GM18951 (cell line): ENCODE results near the gene FAAP24.
"Not testable (repeated sequence)": the region's sequence is repeated elsewhere in the genome, so short reads cannot be mapped to it uniquely, and the experiment has no call there.

Experiments used
- POLR2A ChIP-seq: IDR thresholded peaks from 4 replicates; pipeline ENCODE4 v1.6.1; 2011; ENCODE audit warnings: mild to moderate bottlenecking; ENCODE audit not compliant: insufficient read length, insufficient read depth; ENCODE audit errors: extremely low read depth
- in situ Hi-C: fragments of 300-500 bp; cut with MboI; formaldehyde crosslinking; loops from one replicate; pipeline ENCODE4 v1.12.0; 2022; ENCODE audit warnings: low sequenced_read_pairs, mixed read lengths, inconsistent platforms; ENCODE audit not compliant: unreplicated experiment

The FAAP24 gene

GRCh38 chr19:33008738-33009137 lies 36.7 kb downstream of the FAAP24 start:
- TF ChIP-seq POLR2A, result no peak
- in situ Hi-C loops, result no loop called here

GRCh38 chr19:33010891-33011290 lies 38.8 kb downstream of the FAAP24 start:
- in situ Hi-C loops, result not testable (repeated sequence)

DNA sequence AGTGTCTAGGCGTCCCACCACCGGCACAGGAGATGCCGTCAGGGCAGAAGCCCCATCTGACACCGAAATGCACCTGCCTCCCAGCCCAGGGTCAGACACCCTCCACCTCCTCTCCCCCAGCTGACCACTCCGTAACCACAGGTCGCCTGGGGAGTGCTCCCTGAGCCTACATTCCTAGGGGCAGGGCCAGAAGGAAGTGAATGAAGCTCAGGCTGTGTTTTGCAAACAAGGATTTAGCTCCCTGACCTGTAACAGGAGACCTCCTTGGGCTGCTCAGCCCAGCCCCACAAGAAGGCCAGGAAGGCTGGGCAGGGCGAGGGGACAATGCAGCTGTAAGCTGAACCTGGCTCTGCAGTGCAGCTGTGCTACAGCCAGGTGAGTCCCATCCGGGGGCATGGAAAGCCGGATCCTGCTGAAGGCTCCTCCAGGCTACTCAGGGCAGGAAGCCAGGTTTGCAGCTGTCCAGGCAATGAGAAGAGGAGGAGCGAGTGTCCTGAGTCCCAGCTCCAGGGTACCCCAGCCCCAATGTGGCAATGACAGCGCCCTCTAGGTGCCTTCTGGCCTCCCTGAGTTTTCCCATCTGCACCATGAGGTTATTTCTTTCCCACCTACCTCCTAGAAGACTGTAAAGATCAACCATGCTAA lies 50.6 kb downstream of the FAAP24 start:
- no peak for TF ChIP-seq POLR2A

DNA sequence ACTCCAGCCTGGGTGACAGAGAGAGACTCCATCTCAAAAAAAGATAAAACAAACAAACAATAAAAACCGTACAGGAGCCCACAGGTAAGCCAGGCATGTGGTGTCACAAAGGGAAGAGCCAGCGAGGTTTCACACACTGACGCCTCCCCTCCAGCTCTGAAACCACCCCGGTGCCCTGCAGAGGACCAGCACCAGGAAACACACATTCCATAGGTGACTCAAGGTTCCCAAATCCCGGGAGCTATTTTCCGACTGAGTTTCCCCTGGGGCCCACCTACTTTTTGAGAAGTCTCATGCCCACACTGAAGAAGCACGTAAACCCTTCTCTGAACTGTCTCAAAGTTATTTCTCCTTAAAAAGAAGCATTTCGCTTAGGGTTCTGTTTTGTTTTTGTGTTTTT lies 52.4 kb downstream of the FAAP24 start:
- in situ Hi-C loops, result no loop called here
- no peak for TF ChIP-seq POLR2A

More for the DNA sequence above, 50.6 kb downstream of the FAAP24 start:
- in situ Hi-C loops, result no loop called here

DNA sequence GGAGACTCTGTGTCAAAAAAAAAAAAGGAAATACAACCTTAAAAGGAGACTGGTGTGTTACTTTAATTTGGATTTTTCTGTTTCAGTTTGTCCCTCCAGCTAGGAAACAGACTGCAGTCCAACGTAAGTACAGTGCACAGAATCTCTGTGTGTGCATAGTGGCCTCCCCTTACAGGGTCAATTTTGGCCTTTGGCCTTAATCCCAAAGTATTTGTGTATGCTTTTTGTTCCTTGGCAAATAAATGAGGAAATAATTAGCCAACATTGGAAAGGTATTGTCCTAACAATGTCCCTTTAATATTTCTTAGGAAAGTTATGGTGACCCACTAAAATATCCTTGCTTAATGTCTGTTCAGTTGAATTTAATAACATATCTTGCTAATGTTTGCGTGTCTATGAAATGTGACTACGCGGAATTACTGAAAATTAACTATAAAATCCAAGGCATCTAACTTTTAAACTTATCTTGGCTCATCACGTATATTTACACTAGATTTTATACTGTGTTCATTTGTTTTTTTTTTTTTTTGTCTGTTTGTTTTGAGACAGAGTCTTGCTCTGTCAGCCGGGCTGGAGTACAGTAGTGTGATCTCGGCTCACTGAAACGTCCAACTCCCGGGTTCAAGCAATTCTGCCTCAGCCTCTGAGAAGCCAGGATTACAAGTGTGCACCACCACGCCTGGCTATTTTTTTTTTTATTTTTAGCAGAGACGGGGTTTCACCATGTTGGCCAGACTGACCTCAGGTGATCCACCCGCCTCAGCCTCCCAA lies 53.6 kb downstream of the FAAP24 start:
- in situ Hi-C loops, result not testable (repeated sequence)

GRCh38 chr19:33026602-33027001 lies 54.6 kb downstream of the FAAP24 start:
- in situ Hi-C loops, result not testable (repeated sequence)
